ENCODE data around the gene SLC6A20. TPM values are rescaled to one million over a fixed set of nuclear protein-coding genes. Genes with fewer than 3 reads are reported as not detected.

Gene SLC6A20
- polyA plus RNA-seq, 1 donor (not counting 4 experiments of a cell fraction or from before 2014, with no cell fraction given) = 0.34 TPM

GRCh38 chr3:45765266-45765851 lies 31.0 kb downstream of the SLC6A20 start:
- TF ChIP-seq CTCF (optimal IDR thresholded peaks at IDR 0.05 in 1 of 3, IDR thresholded peaks at IDR 0.05 in 1 of 3, conservative IDR thresholded peaks at IDR 0.05 in 1 of 3; ENCODE audit: extremely low read depth in 1 of 3, insufficient read depth in 2 of 3, low read length in 3 of 3) (no peak), EZH2 (IDR thresholded peaks at IDR 0.05; ENCODE audit: low read length) (no peak)
- dilution Hi-C loops (cut with MboI; ENCODE audit: extremely low pct_ligation_motif_present, low sequenced_read_pairs) = no loop called here
- Histone ChIP-seq H3K9ac (ENCODE audit: control insufficient read depth, extremely low read depth, insufficient read depth, low read length) (no peak overlapping the region), H4K20me1 (ENCODE audit: control insufficient read depth, extremely low read depth, insufficient read depth, low read length) (no peaks in the 10 kb centered on the region), H3K27ac (ENCODE audit: control insufficient read depth, insufficient read depth, low read length) (no peak overlapping the region), H2AFZ (ENCODE audit: control insufficient read depth, low read length) (no peak overlapping the region), H3K36me3 (ENCODE audit: control insufficient read depth in 2 of 2, extremely low read depth in 1 of 2, insufficient read depth in 2 of 2, low read length in 2 of 2) (no peaks in the 10 kb centered on the region), H3K27me3 (ENCODE audit: control insufficient read depth, extremely low read depth, insufficient read depth, low read length) (peaks cover 9% of the 10 kb centered on the region), H3K4me3 (ENCODE audit: control insufficient read depth in 2 of 3, extremely low read depth in 1 of 3, insufficient read depth in 2 of 3, low read depth in 1 of 3, low read length in 3 of 3) (no peak overlapping the region), H3K9me3 (ENCODE audit: control insufficient read depth, low read depth, low read length) (no peaks in the 10 kb centered on the region), H3K4me2 (ENCODE audit: control insufficient read depth, extremely low read depth, insufficient read depth, low read depth, low read length) (no peak overlapping the region), H3K79me2 (ENCODE audit: control insufficient read depth, insufficient read depth, low read length) (no peaks in the 10 kb centered on the region), H3K4me1 (ENCODE audit: control insufficient read depth, extremely low read depth, insufficient read depth, low read length) (no peaks in the 10 kb centered on the region), H3K9me1 (ENCODE audit: control insufficient read depth, extremely low read depth, insufficient read depth, low read length) (no peaks in the 10 kb centered on the region)
- FAIRE-seq (no peak), DNase-seq (ENCODE audit: low read depth, low spot score) (no peak)

- Histone ChIP-seq H3K27ac (ENCODE audit: control insufficient read depth, insufficient read depth, low read length) (no peak overlapping the region), H4K20me1 (ENCODE audit: control insufficient read depth, extremely low read depth, insufficient read depth, low read length) (no peaks in the 10 kb centered on the region), H3K9ac (ENCODE audit: control insufficient read depth, extremely low read depth, insufficient read depth, low read length) (no peak overlapping the region), H2AFZ (ENCODE audit: control insufficient read depth, low read length) (no peak overlapping the region), H3K27me3 (ENCODE audit: control insufficient read depth, extremely low read depth, insufficient read depth, low read length) (peaks cover 2% of the 10 kb centered on the region), H3K4me3 (ENCODE audit: control insufficient read depth in 2 of 3, extremely low read depth in 1 of 3, insufficient read depth in 2 of 3, low read depth in 1 of 3, low read length in 3 of 3) (no peak overlapping the region), H3K36me3 (ENCODE audit: control insufficient read depth in 2 of 2, extremely low read depth in 1 of 2, insufficient read depth in 2 of 2, low read length in 2 of 2) (no peaks in the 10 kb centered on the region), H3K79me2 (ENCODE audit: control insufficient read depth, insufficient read depth, low read length) (no peaks in the 10 kb centered on the region), H3K4me1 (ENCODE audit: control insufficient read depth, extremely low read depth, insufficient read depth, low read length) (no peaks in the 10 kb centered on the region), H3K4me2 (ENCODE audit: control insufficient read depth, extremely low read depth, insufficient read depth, low read depth, low read length) (no peak overlapping the region), H3K9me3 (ENCODE audit: control insufficient read depth, low read depth, low read length) (no peaks in the 10 kb centered on the region), H3K9me1 (ENCODE audit: control insufficient read depth, extremely low read depth, insufficient read depth, low read length) (no peaks in the 10 kb centered on the region)
- FAIRE-seq = no peak
- TF ChIP-seq CTCF (optimal IDR thresholded peaks at IDR 0.05 in 1 of 3, IDR thresholded peaks at IDR 0.05 in 1 of 3, conservative IDR thresholded peaks at IDR 0.05 in 1 of 3; ENCODE audit: extremely low read depth in 1 of 3, insufficient read depth in 2 of 3, low read length in 3 of 3) = no peak
- TF ChIP-seq EZH2 (IDR thresholded peaks at IDR 0.05; ENCODE audit: low read length) = no peak
- no peak for DNase-seq (ENCODE audit: low read depth, low spot score)
- dilution Hi-C loops (cut with MboI; ENCODE audit: extremely low pct_ligation_motif_present, low sequenced_read_pairs) = no loop called here
These were observed 33.0 kb downstream of the SLC6A20 start for GRCh38 chr3:45763303-45763675.

Data from keratinocyte (primary cell).